GM12878 (cell line): ENCODE measurements around the gene WDFY4. TPM values are rescaled to one million over a fixed set of nuclear protein-coding genes. Genes with fewer than 3 reads are reported as not detected.

Experiments
- ATAC-seq: fragments of 200-7000 bp; cut with Tn5 transposase; 3 replicates; pipeline ENCODE4 v1.9.1; 2020; ENCODE audit warnings: mild to moderate bottlenecking, moderate library complexity
- BruUV-seq: library from RNA; stranded (reverse); fragments of 400-500 nt; replicated peaks from 2 replicates; lab custom pipeline; 2021; lab: Mats Ljungman, UMichigan
- CTCF ChIA-PET: fragments of 300-600 bp; sonication (Branson Sonifier 250); formaldehyde crosslinking; extraction: SDS; loops from one replicate; lab custom pipeline; 2021; ENCODE audit warnings: inconsistent platforms; lab: Yijun Ruan, JAX
- POLR2A ChIA-PET: fragments of 350-600 bp; formaldehyde crosslinking; extraction: SDS; loops from one replicate; lab custom pipeline; 2021; ENCODE audit warnings: inconsistent platforms; lab: Charles Lee
- RAD21 ChIA-PET: fragments of 300-600 bp; sonication (Branson Sonifier 250); formaldehyde crosslinking; loops from one replicate; lab custom pipeline; 2023; ENCODE audit warnings: antibody characterized with exemption; ENCODE audit not compliant: unreplicated experiment; lab: Charles Lee
- SMC1A ChIA-PET: fragments of 300-600 bp; sonication (Branson Sonifier 250); formaldehyde crosslinking; loops from one replicate; lab custom pipeline; 2023; ENCODE audit not compliant: unreplicated experiment, uncharacterized antibody; lab: Charles Lee
- DNase-seq: peaks from one replicate; pipeline ENCODE4 v3.0.0-alpha.2; 2011; ENCODE audit warnings: low read depth, low spot score
- FAIRE-seq: peaks from 3 replicates; lab custom pipeline; 2011; peaks lifted over from hg19 to GRCh38; lab: Jason Lieb, UNC
- H2AFZ ChIP-seq: 2 replicates; pipeline ENCODE4 v1.6.0; 2011; ENCODE audit warnings: low read depth, low read length, control low read depth; ENCODE audit not compliant: control insufficient read depth
- H3K27ac ChIP-seq: 2 replicates; pipeline ENCODE4 v1.5.1; 2011; ENCODE audit warnings: control low read depth; ENCODE audit not compliant: control insufficient read depth, insufficient read depth
- H3K27me3 ChIP-seq, 2 experiments: replicated peaks in 1 of 2; 2 replicates each; pipeline versions ENCODE4 v1.6.0 to v1.6.1; 2011; ENCODE audit warnings: low read length in 1 of 2; ENCODE audit not compliant: control insufficient read depth in 2 of 2, insufficient read depth in 2 of 2
- H3K36me3 ChIP-seq, 2 experiments: 2 replicates each; pipeline ENCODE4 v1.5.1; 2011; ENCODE audit warnings: low read length in 1 of 2; ENCODE audit not compliant: control insufficient read depth in 2 of 2, insufficient read depth in 2 of 2
- H3K4me1 ChIP-seq: 2 replicates; pipeline ENCODE4 v1.6.1; 2011; ENCODE audit warnings: mild to moderate bottlenecking, low read length, moderate library complexity, mixed read lengths; ENCODE audit not compliant: control insufficient read depth, insufficient read depth
- H3K4me2 ChIP-seq: 2 replicates; pipeline ENCODE4 v1.6.0; 2011; ENCODE audit warnings: control low read depth; ENCODE audit not compliant: control insufficient read depth, insufficient read depth
- H3K4me3 ChIP-seq: fragments of 200-600 bp; sonication (generic); 2 replicates; pipeline ENCODE4 v1.5.1; 2016
- H3K79me2 ChIP-seq: 2 replicates; pipeline ENCODE4 v1.6.0; 2011; ENCODE audit warnings: low read length; ENCODE audit not compliant: control insufficient read depth, insufficient read depth
- H3K9ac ChIP-seq: 2 replicates; pipeline ENCODE4 v1.8.0; 2011; ENCODE audit warnings: low read length, control low read depth, mixed read lengths; ENCODE audit not compliant: control insufficient read depth, insufficient read depth
- H3K9me3 ChIP-seq: replicated peaks from 3 replicates; pipeline ENCODE4 v1.5.1; 2011; ENCODE audit warnings: mild to moderate bottlenecking, low read length; ENCODE audit not compliant: control insufficient read depth, insufficient read depth
- H4K20me1 ChIP-seq: 2 replicates; pipeline ENCODE4 v1.6.0; 2011; ENCODE audit not compliant: control insufficient read depth, insufficient read depth
- CREB1 ChIP-seq: IDR thresholded peaks from 2 replicates; pipeline ENCODE4 v1.6.1; 2012; ENCODE audit warnings: low read depth, mild to moderate bottlenecking, inconsistent platforms
- EED ChIP-seq: sonication (generic); IDR thresholded peaks from 2 replicates; pipeline ENCODE4 v1.6.1; 2016; ENCODE audit warnings: antibody characterized with exemption, low read depth
- EZH2 ChIP-seq: IDR thresholded peaks from 2 replicates; pipeline ENCODE4 v1.6.1; 2012; ENCODE audit warnings: low read depth, mild to moderate bottlenecking, control low read depth, inconsistent platforms, low read length, borderline replicate concordance; ENCODE audit not compliant: control insufficient read depth
- FOS ChIP-seq: IDR thresholded peaks from 3 replicates; pipeline ENCODE4 v1.6.1; 2011; ENCODE audit warnings: borderline replicate concordance; ENCODE audit not compliant: insufficient read length; ENCODE audit errors: extremely low read depth
- IKZF1 ChIP-seq: fragments of 450-650 bp; conservative IDR thresholded peaks from 2 replicates; pipeline ENCODE4 v1.6.1; 2017; ENCODE audit warnings: antibody characterized with exemption, mild to moderate bottlenecking
- JUNB ChIP-seq: IDR thresholded peaks from 2 replicates; pipeline ENCODE4 v1.6.1; 2016; ENCODE audit warnings: antibody characterized with exemption, mild to moderate bottlenecking
- MTA2 ChIP-seq: fragments of 450-650 bp; IDR thresholded peaks from 2 replicates; pipeline ENCODE4 v1.6.1; 2016; ENCODE audit warnings: low read depth, mild to moderate bottlenecking, moderate library complexity
- MYB ChIP-seq: fragments of 150-350 bp; IDR thresholded peaks from 2 replicates; pipeline ENCODE4 v1.6.1; 2014; ENCODE audit warnings: mild to moderate bottlenecking, low read depth, low read length, borderline replicate concordance
- NBN ChIP-seq: fragments of 450-650 bp; IDR thresholded peaks from 2 replicates; pipeline ENCODE4 v1.6.1; 2016
- RELA ChIP-seq: fragments of 450-650 bp; IDR thresholded peaks from 2 replicates; pipeline ENCODE4 v1.8.0; 2014; ENCODE audit warnings: borderline replicate concordance; ENCODE audit not compliant: partially characterized antibody
- SRF ChIP-seq, 2 experiments: IDR thresholded peaks; 2 replicates each; pipeline ENCODE4 v1.6.1; 2011; ENCODE audit warnings: low read depth in 2 of 2, low read length in 2 of 2, mild to moderate bottlenecking in 1 of 2, moderate library complexity in 1 of 2
- YBX1 ChIP-seq: fragments of 450-650 bp; IDR thresholded peaks from 2 replicates; pipeline ENCODE4 v1.6.1; 2016; ENCODE audit warnings: antibody characterized with exemption
- ZNF207 ChIP-seq: fragments of 450-650 bp; IDR thresholded peaks from 2 replicates; pipeline ENCODE4 v1.6.1; 2014; ENCODE audit warnings: antibody characterized with exemption, mild to moderate bottlenecking, borderline replicate concordance
- WGBS: methylation state at CpG from one replicate; pipeline ENCODE4 v1.1.6; 2016; ENCODE audit warnings: low lambda C conversion rate; ENCODE audit not compliant: insufficient replicate concordance, insufficient coverage; ENCODE audit errors: missing lambda C conversion rate; 5-methylcytosine and 5-hydroxymethylcytosine counted together
- in situ Hi-C: fragments of 300-500 bp; cut with MboI; formaldehyde crosslinking; loops from 9 replicates; pipeline ENCODE4 v1.14.3; 2018; ENCODE audit warnings: mixed read lengths
- intact Hi-C: fragments of 100-400 bp; cut with micrococcal nuclease; formaldehyde crosslinking; loops from one replicate; pipeline ENCODE4 v1.14.2; 2022; ENCODE audit not compliant: unreplicated experiment
- polyA plus RNA-seq, 11 experiments: library from polyadenylated mRNA; depleted of rRNA in 4 of 11; unstranded in 6 of 11; stranded (reverse) in 5 of 11; fragments of >200 nt; fragmentation: Nextera tagmentation in 4 of 11; fragmentation: Illumina TruSeq in 1 of 11; extraction: Ambion mirVana in 4 of 11; extraction: Trizol in 1 of 11; gene quantifications; 1 replicate in 1 of 11; 2 replicates in 10 of 11; pipeline versions ENCODE4 v1.2.1 to v1.2.3, GENCODE V29; 2011 to 2016; ENCODE audit warnings: inconsistent platforms in 2 of 11, missing spikeins in 2 of 11, low read depth in 1 of 11
- total RNA-seq, 4 experiments: library from RNA; depleted of rRNA in 3 of 4; stranded (reverse); fragments of >200 nt in 3 of 4; fragmentation: Illumina TruSeq in 1 of 4; extraction: Trizol in 1 of 4; gene quantifications; 2 replicates each; pipeline versions ENCODE4 v1.2.1 to v1.2.3, GENCODE V29; 2013 to 2021
- TF ChIP-seq, protein P1 (sequence below): fragments of 450-650 bp; IDR thresholded peaks from 2 replicates; pipeline ENCODE4 v1.6.1; 2017; ENCODE audit warnings: mild to moderate bottlenecking, moderate library complexity
- TF ChIP-seq, protein P2 (sequence below): fragments of 450-650 bp; IDR thresholded peaks from 2 replicates; pipeline ENCODE4 v1.6.1; 2016; ENCODE audit warnings: mild to moderate bottlenecking
- TF ChIP-seq, protein P3 (sequence below): IDR thresholded peaks from 2 replicates; pipeline ENCODE4 v1.6.1; 2012; ENCODE audit warnings: low read length, inconsistent platforms

Gene WDFY4
- total and polyA plus RNA-seq, 10 of the 15 experiments (the other 5 are each of a cell fraction or from before 2014, with no cell fraction given): 13.5 to 132 (median 47.3) TPM

DNA sequence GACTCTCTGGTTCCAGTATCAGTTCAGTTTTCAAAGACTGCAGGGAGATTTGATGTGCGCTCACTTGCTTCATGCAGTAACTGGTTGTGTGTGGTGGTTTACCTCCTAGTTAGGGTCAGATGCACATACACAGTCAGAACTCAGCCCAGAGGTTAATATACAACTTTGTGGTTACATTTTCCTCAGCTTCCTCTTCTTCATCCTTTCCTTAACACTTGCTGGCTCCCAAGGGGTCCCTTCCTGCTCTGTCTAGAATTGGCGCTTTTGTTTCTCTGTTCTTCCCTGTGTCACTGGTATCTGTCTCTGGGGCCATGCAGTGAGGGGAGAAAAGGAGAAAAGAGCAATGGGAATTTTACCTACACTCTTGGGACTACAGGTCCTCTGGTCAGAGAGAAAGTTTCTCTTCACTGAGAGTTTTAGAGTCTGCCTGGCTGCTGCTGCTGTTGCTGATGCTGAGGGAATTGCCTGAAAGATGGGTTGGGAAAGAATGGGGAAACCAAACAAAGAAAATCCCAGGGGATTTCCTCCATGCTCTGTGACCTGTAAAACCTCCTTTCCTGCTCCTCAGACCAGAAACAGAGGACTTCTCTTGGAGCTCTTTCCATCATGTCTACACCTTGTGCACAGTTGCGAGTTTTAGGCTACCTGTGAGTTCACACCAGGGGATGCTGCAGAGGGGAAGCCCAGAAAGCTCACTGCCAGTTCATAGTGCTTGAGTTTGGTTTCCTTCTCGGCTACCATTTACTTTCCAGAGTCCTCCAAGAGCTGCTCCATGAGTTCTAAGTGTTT is 74.6 kb downstream of the WDFY4 start:
- peaks cover 23% of the 10 kb centered on the region in 2 experiments for H3K36me3 ChIP-seq
- no TSS peak for BruUV-seq
- H3K4me1 ChIP-seq: peaks cover 23% of the 10 kb centered on the region
- POLR2A ChIA-PET: interaction anchor here (1.0 to 1.3 kb wide), 2 partner anchors 75 to 88 kb away, joined by 3 to 8 read pairs; partner anchors contain the start of gene WDFY4
- no peak overlapping the region for H3K4me3 ChIP-seq
- SMC1A ChIA-PET: interaction anchor here (0.6 to 6.1 kb wide), 20 partner anchors 10 to 396 kb away, joined by 3 to 54 read pairs (median 4); partner anchors contain the start of gene WDFY4
- peak; percentile 96 for ATAC-seq
- peak overlapping the region; percentile 76 for H3K27ac ChIP-seq
- intact Hi-C loops (loop anchor here (1.0 to 2.0 kb wide), 3 partner anchors 87 to 101 kb away; no protein-coding TSS in a partner anchor), in situ Hi-C loops (loop anchor here (25.0 kb wide), 1 partner anchor 103 kb away; no protein-coding TSS in a partner anchor)
- WGBS: 40% methylated on average over 3 of the region's 4 CpGs
- peak; percentile 85 for FAIRE-seq
- peak overlapping the region; percentile 28 for H3K4me2 ChIP-seq
- CTCF ChIA-PET: interaction anchor here (0.9 to 4.6 kb wide), 8 partner anchors 17 to 760 kb away, joined by 3 to 19 read pairs (median 4); no protein-coding TSS in a partner anchor
- 0 out of 2 replicates have a peak, but pooled peaks cover 3% of the 10 kb centered on the region for H4K20me1 ChIP-seq
- no peaks in the 10 kb centered on the region for H3K27me3 ChIP-seq
- no peaks in the 10 kb centered on the region for H3K9me3 ChIP-seq
- peak overlapping the region; percentile 9; the same call in 1 of the 2 replicates for H3K9ac ChIP-seq
- peaks cover 30% of the 10 kb centered on the region for H3K79me2 ChIP-seq
- RAD21 ChIA-PET: interaction anchor here (0.7 to 2.8 kb wide), 14 partner anchors 42 to 432 kb away, joined by 3 to 12 read pairs (median 5); partner anchors contain the start of gene WDFY4
- H2AFZ ChIP-seq: no peak overlapping the region
- DNase-seq: peak; percentile 81
- TF ChIP-seq NBN (peak; percentile 88), IKZF1 (peak; percentile 98), ZNF207 (no peak), YBX1 (peak; percentile 80; the same call in 1 of the 2 replicates), MTA2 (peak; percentile 88), RELA (no peak), EZH2 (no peak), SRF (IDR thresholded peaks at IDR 0.05; ENCODE audit: low read depth in 2 of 2, low read length in 2 of 2) (no peak), CREB1 (no peak), MYB (0 out of 2 replicates have a peak, but pooled peaks have one; percentile 14), JUNB (no peak), EED (peak; percentile 70; the same call in 1 of the 2 replicates), FOS (no peak)
- TF ChIP-seq, protein P1, sequence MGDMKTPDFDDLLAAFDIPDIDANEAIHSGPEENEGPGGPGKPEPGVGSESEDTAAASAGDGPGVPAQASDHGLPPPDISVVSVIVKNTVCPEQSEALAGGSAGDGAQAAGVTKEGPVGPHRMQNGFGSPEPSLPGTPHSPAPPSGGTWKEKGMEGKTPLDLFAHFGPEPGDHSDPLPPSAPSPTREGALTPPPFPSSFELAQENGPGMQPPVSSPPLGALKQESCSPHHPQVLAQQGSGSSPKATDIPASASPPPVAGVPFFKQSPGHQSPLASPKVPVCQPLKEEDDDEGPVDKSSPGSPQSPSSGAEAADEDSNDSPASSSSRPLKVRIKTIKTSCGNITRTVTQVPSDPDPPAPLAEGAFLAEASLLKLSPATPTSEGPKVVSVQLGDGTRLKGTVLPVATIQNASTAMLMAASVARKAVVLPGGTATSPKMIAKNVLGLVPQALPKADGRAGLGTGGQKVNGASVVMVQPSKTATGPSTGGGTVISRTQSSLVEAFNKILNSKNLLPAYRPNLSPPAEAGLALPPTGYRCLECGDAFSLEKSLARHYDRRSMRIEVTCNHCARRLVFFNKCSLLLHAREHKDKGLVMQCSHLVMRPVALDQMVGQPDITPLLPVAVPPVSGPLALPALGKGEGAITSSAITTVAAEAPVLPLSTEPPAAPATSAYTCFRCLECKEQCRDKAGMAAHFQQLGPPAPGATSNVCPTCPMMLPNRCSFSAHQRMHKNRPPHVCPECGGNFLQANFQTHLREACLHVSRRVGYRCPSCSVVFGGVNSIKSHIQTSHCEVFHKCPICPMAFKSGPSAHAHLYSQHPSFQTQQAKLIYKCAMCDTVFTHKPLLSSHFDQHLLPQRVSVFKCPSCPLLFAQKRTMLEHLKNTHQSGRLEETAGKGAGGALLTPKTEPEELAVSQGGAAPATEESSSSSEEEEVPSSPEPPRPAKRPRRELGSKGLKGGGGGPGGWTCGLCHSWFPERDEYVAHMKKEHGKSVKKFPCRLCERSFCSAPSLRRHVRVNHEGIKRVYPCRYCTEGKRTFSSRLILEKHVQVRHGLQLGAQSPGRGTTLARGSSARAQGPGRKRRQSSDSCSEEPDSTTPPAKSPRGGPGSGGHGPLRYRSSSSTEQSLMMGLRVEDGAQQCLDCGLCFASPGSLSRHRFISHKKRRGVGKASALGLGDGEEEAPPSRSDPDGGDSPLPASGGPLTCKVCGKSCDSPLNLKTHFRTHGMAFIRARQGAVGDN: peak; percentile 73
- TF ChIP-seq, protein P2, sequence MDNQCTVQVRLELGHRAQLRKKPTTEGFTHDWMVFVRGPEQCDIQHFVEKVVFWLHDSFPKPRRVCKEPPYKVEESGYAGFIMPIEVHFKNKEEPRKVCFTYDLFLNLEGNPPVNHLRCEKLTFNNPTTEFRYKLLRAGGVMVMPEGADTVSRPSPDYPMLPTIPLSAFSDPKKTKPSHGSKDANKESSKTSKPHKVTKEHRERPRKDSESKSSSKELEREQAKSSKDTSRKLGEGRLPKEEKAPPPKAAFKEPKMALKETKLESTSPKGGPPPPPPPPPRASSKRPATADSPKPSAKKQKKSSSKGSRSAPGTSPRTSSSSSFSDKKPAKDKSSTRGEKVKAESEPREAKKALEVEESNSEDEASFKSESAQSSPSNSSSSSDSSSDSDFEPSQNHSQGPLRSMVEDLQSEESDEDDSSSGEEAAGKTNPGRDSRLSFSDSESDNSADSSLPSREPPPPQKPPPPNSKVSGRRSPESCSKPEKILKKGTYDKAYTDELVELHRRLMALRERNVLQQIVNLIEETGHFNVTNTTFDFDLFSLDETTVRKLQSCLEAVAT: peak; percentile 81
- TF ChIP-seq, protein P3, sequence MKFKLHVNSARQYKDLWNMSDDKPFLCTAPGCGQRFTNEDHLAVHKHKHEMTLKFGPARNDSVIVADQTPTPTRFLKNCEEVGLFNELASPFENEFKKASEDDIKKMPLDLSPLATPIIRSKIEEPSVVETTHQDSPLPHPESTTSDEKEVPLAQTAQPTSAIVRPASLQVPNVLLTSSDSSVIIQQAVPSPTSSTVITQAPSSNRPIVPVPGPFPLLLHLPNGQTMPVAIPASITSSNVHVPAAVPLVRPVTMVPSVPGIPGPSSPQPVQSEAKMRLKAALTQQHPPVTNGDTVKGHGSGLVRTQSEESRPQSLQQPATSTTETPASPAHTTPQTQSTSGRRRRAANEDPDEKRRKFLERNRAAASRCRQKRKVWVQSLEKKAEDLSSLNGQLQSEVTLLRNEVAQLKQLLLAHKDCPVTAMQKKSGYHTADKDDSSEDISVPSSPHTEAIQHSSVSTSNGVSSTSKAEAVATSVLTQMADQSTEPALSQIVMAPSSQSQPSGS: peak; percentile 84
